ENCODE results near the gene SUSD5.

SUSD5 gene

DNA sequence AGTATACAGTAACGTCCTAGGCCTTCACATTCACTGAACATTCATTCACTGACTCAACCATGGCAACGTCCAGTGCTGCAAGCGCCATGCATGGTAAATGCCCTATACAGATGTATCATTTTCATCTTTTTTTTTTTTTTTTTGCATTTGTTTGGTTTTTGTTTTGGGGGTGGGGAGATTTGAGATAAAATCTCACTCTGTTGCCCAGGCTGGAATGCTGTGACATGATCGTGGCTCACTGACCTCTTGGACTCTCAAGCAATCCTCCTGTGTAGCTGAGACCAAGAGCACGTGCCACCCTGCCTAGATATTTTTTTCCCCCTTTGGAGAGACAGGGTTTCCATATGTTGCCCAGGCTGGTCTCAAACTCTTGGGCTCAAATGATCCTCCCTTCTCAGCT, 37.4 kb downstream of the SUSD5 start:
- no peak overlapping the region for H3K18ac ChIP-seq (ENCODE audit: low read length)
- peaks cover 0 to 7% (median 0%) of the 10 kb centered on the region in 3 experiments for H3K27me3 ChIP-seq (ENCODE audit: control insufficient read depth in 3 of 3, insufficient read depth in 3 of 3, low read depth in 1 of 3, low read length in 3 of 3)
- no peak overlapping the region for H3K23ac ChIP-seq (ENCODE audit: low read depth, low read length, poor library complexity)
- no CpG with 5 or more reads among the region's 5 CpGs for WGBS, 2 donors (ENCODE audit: extremely low coverage in 2 of 2, insufficient read length in 2 of 2, insufficient replicate concordance in 1 of 2)
- no peak overlapping the region for H3K4me2 ChIP-seq (ENCODE audit: insufficient read depth, low read length, poor library complexity, severe bottlenecking)
- H3K9me3 ChIP-seq (replicated peaks in 1 of 2; ENCODE audit: control insufficient read depth in 2 of 2, insufficient read depth in 1 of 2, low read depth in 1 of 2, low read length in 2 of 2), result no peaks in the 10 kb centered on the region
- H3K4ac ChIP-seq (ENCODE audit: low read length), result no peak overlapping the region
- no peak overlapping the region for H2BK5ac ChIP-seq (ENCODE audit: low read length)
- no peak overlapping the region for H3K9ac ChIP-seq (ENCODE audit: low read depth, low read length, poor library complexity)
- no peak overlapping the region for H3K27ac ChIP-seq (replicated peaks; ENCODE audit: low read length)
- H2BK120ac ChIP-seq (ENCODE audit: low read depth, low read length), result no peak overlapping the region
- peak overlapping the region in 1 of 2 donors; percentile 16 for H3K4me3 ChIP-seq (ENCODE audit: low read length in 2 of 2)
- H2BK15ac ChIP-seq (ENCODE audit: low read length), result no peak overlapping the region
- H3K14ac ChIP-seq (ENCODE audit: low read length), result no peak overlapping the region
- no peaks in the 10 kb centered on the region for H3K79me1 ChIP-seq (ENCODE audit: low read depth, low read length)
- H3K4me1 ChIP-seq (ENCODE audit: control insufficient read depth in 2 of 2, insufficient read depth in 1 of 2, low read depth in 1 of 2, low read length in 2 of 2), result no peaks in the 10 kb centered on the region
- no peak overlapping the region for H2BK12ac ChIP-seq (ENCODE audit: low read length)
- DNase-seq (ENCODE audit: low spot score), result no peak
- no peak overlapping the region for H4K91ac ChIP-seq (ENCODE audit: low read depth, low read length, poor library complexity)
- H3K36me3 ChIP-seq (replicated peaks in 1 of 2; ENCODE audit: control insufficient read depth in 2 of 2, insufficient read depth in 2 of 2, low read length in 2 of 2), result peaks cover 0 to 2% of the 10 kb centered on the region in 2 donors
- no peak overlapping the region for H4K8ac ChIP-seq (ENCODE audit: low read depth, low read length)
- no peak overlapping the region for H2AFZ ChIP-seq (ENCODE audit: low read length)
- no peak overlapping the region for H2AK5ac ChIP-seq (ENCODE audit: low read depth, low read length)

DNA sequence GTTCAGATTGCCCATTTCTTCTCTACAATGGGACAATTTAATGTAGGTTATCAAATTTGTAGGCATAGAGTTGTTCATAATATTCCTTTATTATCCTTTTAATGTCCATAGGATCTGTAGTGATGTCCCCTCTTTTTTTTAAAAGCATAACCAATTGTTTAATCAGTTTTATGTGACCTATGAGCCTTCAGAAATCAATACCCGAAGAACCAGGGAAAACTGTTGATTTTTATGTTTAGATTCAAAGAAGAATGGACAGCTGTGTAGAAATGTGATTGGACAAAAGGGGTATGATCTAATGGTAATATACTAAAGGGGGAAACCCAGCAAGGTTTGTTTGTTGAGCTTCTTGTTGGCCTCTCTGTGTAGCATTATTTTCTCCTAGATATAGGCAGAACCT, 39.5 kb downstream of the SUSD5 start:
- no peaks in the 10 kb centered on the region for H3K9me3 ChIP-seq (replicated peaks in 1 of 2; ENCODE audit: control insufficient read depth in 2 of 2, insufficient read depth in 1 of 2, low read depth in 1 of 2, low read length in 2 of 2)
- H2AFZ ChIP-seq (ENCODE audit: low read length), result no peak overlapping the region
- no peak overlapping the region for H3K4me2 ChIP-seq (ENCODE audit: insufficient read depth, low read length, poor library complexity, severe bottlenecking)
- no peak overlapping the region for H3K4me3 ChIP-seq (ENCODE audit: low read length in 2 of 2)
- H3K4me1 ChIP-seq (ENCODE audit: control insufficient read depth in 2 of 2, insufficient read depth in 1 of 2, low read depth in 1 of 2, low read length in 2 of 2), result no peaks in the 10 kb centered on the region
- H3K79me1 ChIP-seq (ENCODE audit: low read depth, low read length), result no peaks in the 10 kb centered on the region
- DNase-seq (ENCODE audit: low spot score), result no peak
- no peak overlapping the region for H3K27ac ChIP-seq (replicated peaks; ENCODE audit: low read length)
- H3K14ac ChIP-seq (ENCODE audit: low read length), result no peak overlapping the region
- H3K18ac ChIP-seq (ENCODE audit: low read length), result no peak overlapping the region
- H3K36me3 ChIP-seq (replicated peaks in 1 of 2; ENCODE audit: control insufficient read depth in 2 of 2, insufficient read depth in 2 of 2, low read length in 2 of 2), result peaks cover 0 to 2% of the 10 kb centered on the region in 2 donors
- no peaks in the 10 kb centered on the region for H3K27me3 ChIP-seq (ENCODE audit: control insufficient read depth in 3 of 3, insufficient read depth in 3 of 3, low read depth in 1 of 3, low read length in 3 of 3)
- no CpG with 5 or more reads among the region's 1 CpG for WGBS, 2 donors (ENCODE audit: extremely low coverage in 2 of 2, insufficient read length in 2 of 2, insufficient replicate concordance in 1 of 2)
- no peak overlapping the region for H3K4ac ChIP-seq (ENCODE audit: low read length)
- H3K23ac ChIP-seq (ENCODE audit: low read depth, low read length, poor library complexity), result no peak overlapping the region
- no peak overlapping the region for H2AK5ac ChIP-seq (ENCODE audit: low read depth, low read length)
- H2BK12ac ChIP-seq (ENCODE audit: low read length), result no peak overlapping the region
- no peak overlapping the region for H2BK120ac ChIP-seq (ENCODE audit: low read depth, low read length)
- no peak overlapping the region for H3K9ac ChIP-seq (ENCODE audit: low read depth, low read length, poor library complexity)
- no peak overlapping the region for H4K91ac ChIP-seq (ENCODE audit: low read depth, low read length, poor library complexity)
- no peak overlapping the region for H4K8ac ChIP-seq (ENCODE audit: low read depth, low read length)
- no peak overlapping the region for H2BK15ac ChIP-seq (ENCODE audit: low read length)
- no peak overlapping the region for H2BK5ac ChIP-seq (ENCODE audit: low read length)

DNA sequence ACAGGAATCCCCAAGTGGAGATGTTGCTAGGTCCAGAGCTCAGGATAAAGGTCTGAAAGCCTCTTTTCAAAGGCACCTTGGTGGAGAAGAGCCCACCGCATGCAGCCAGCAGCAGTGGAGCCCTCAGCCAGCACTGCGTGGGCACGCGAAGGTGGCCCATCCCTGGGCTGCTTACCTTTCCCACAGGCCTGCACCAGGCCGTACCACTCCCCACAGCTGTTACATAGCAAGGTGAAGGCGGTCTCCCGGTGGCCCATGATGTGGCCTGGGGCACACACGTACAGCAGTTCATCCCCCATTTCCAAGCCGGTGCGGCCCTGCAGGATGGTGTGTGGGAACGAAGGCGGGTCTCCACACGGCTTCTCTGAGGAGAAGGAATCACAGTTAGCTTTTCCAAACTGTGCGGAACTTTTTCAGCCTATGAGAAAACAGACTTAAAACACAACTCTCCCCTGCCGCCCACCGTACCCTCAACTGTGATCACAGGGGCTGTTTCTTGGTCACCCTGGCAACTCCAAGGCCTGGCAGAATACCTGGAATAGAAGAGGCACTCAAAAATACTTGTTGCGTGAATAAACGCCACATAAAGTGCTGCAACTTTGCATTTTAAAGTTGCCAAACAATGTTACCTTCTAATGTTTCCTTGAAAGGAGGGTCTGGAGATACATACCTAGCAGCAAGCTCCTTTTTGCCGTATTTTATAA, 43.7 kb downstream of the SUSD5 start:
- H3K9me3 ChIP-seq (replicated peaks in 1 of 2; ENCODE audit: control insufficient read depth in 2 of 2, insufficient read depth in 1 of 2, low read depth in 1 of 2, low read length in 2 of 2), result no peaks in the 10 kb centered on the region
- no peak overlapping the region for H3K9ac ChIP-seq (ENCODE audit: low read depth, low read length, poor library complexity)
- no peak overlapping the region for H3K27ac ChIP-seq (replicated peaks; ENCODE audit: low read length)
- no peak overlapping the region for H2AK5ac ChIP-seq (ENCODE audit: low read depth, low read length)
- H3K27me3 ChIP-seq (ENCODE audit: control insufficient read depth in 3 of 3, insufficient read depth in 3 of 3, low read depth in 1 of 3, low read length in 3 of 3), result no peaks in the 10 kb centered on the region
- H3K4me3 ChIP-seq (ENCODE audit: low read length in 2 of 2), result peak overlapping the region in 1 of 2 donors; percentile 53
- H3K18ac ChIP-seq (ENCODE audit: low read length), result no peak overlapping the region
- no peak overlapping the region for H3K4me2 ChIP-seq (ENCODE audit: insufficient read depth, low read length, poor library complexity, severe bottlenecking)
- H2BK120ac ChIP-seq (ENCODE audit: low read depth, low read length), result no peak overlapping the region
- H2BK15ac ChIP-seq (ENCODE audit: low read length), result no peak overlapping the region
- H4K91ac ChIP-seq (ENCODE audit: low read depth, low read length, poor library complexity), result no peak overlapping the region
- H2BK5ac ChIP-seq (ENCODE audit: low read length), result no peak overlapping the region
- H4K8ac ChIP-seq (ENCODE audit: low read depth, low read length), result no peak overlapping the region
- no peak overlapping the region for H2AFZ ChIP-seq (ENCODE audit: low read length)
- no peaks in the 10 kb centered on the region for H3K4me1 ChIP-seq (ENCODE audit: control insufficient read depth in 2 of 2, insufficient read depth in 1 of 2, low read depth in 1 of 2, low read length in 2 of 2)
- no peak overlapping the region for H3K23ac ChIP-seq (ENCODE audit: low read depth, low read length, poor library complexity)
- no CpG with 5 or more reads among the region's 19 CpGs for WGBS, 2 donors (ENCODE audit: extremely low coverage in 2 of 2, insufficient read length in 2 of 2, insufficient replicate concordance in 1 of 2)
- no peaks in the 10 kb centered on the region for H3K79me1 ChIP-seq (ENCODE audit: low read depth, low read length)
- H2BK12ac ChIP-seq (ENCODE audit: low read length), result no peak overlapping the region
- no peaks in the 10 kb centered on the region for H3K36me3 ChIP-seq (replicated peaks in 1 of 2; ENCODE audit: control insufficient read depth in 2 of 2, insufficient read depth in 2 of 2, low read length in 2 of 2)
- H3K14ac ChIP-seq (ENCODE audit: low read length), result no peak overlapping the region
- H3K4ac ChIP-seq (ENCODE audit: low read length), result no peak overlapping the region
- DNase-seq (ENCODE audit: low spot score), result no peak

DNA sequence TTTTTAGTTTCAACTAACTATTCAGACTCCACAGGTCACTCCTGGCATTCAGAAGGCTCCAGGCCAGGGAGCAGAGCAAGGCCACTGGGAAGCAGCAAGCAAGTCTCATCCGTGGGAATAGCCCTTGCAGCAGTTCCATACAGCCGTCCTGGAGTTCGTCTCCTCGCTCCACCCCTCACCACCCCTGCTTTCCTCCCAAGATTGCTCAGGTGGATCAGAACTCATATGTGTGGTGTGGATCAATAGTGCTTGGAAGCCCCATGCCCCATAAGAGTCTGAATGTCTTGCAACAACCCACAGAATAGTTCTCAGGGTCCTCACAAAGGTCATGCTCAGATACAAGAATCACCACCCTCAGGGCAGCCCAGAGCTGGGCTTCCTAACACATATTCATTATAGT, 44.5 kb downstream of the SUSD5 start:
- no peak overlapping the region for H2BK12ac ChIP-seq (ENCODE audit: low read length)
- H3K14ac ChIP-seq (ENCODE audit: low read length), result no peak overlapping the region
- H3K4me3 ChIP-seq (ENCODE audit: low read length in 2 of 2), result no peak overlapping the region
- no peaks in the 10 kb centered on the region for H3K36me3 ChIP-seq (replicated peaks in 1 of 2; ENCODE audit: control insufficient read depth in 2 of 2, insufficient read depth in 2 of 2, low read length in 2 of 2)
- no peak for DNase-seq (ENCODE audit: low spot score)
- H3K27me3 ChIP-seq (ENCODE audit: control insufficient read depth in 3 of 3, insufficient read depth in 3 of 3, low read depth in 1 of 3, low read length in 3 of 3), result no peaks in the 10 kb centered on the region
- no peaks in the 10 kb centered on the region for H3K79me1 ChIP-seq (ENCODE audit: low read depth, low read length)
- no peak overlapping the region for H2BK15ac ChIP-seq (ENCODE audit: low read length)
- H2BK5ac ChIP-seq (ENCODE audit: low read length), result no peak overlapping the region
- H3K4ac ChIP-seq (ENCODE audit: low read length), result no peak overlapping the region
- no peaks in the 10 kb centered on the region for H3K4me1 ChIP-seq (ENCODE audit: control insufficient read depth in 2 of 2, insufficient read depth in 1 of 2, low read depth in 1 of 2, low read length in 2 of 2)
- WGBS, 2 donors (ENCODE audit: extremely low coverage in 2 of 2, insufficient read length in 2 of 2, insufficient replicate concordance in 1 of 2), result no CpG with 5 or more reads among the region's 4 CpGs
- no peaks in the 10 kb centered on the region for H3K9me3 ChIP-seq (replicated peaks in 1 of 2; ENCODE audit: control insufficient read depth in 2 of 2, insufficient read depth in 1 of 2, low read depth in 1 of 2, low read length in 2 of 2)
- H3K27ac ChIP-seq (replicated peaks; ENCODE audit: low read length), result no peak overlapping the region
- no peak overlapping the region for H4K91ac ChIP-seq (ENCODE audit: low read depth, low read length, poor library complexity)
- no peak overlapping the region for H3K18ac ChIP-seq (ENCODE audit: low read length)
- peak overlapping the region; percentile 27 for H3K23ac ChIP-seq (ENCODE audit: low read depth, low read length, poor library complexity)
- no peak overlapping the region for H2AFZ ChIP-seq (ENCODE audit: low read length)
- no peak overlapping the region for H3K4me2 ChIP-seq (ENCODE audit: insufficient read depth, low read length, poor library complexity, severe bottlenecking)
- no peak overlapping the region for H4K8ac ChIP-seq (ENCODE audit: low read depth, low read length)
- peak overlapping the region; percentile 39 for H3K9ac ChIP-seq (ENCODE audit: low read depth, low read length, poor library complexity)
- H2BK120ac ChIP-seq (ENCODE audit: low read depth, low read length), result no peak overlapping the region
- no peak overlapping the region for H2AK5ac ChIP-seq (ENCODE audit: low read depth, low read length)
